ENCODE data around the gene UBE2D2. TPM values are rescaled to one million over a fixed set of nuclear protein-coding genes. Genes with fewer than 3 reads are reported as not detected.

UBE2D2 gene
- total RNA-seq, 1 donor from 2014 or later, result 127 TPM

- Mint-ChIP-seq H3K9me3 (ENCODE audit: unreplicated experiment) (no peaks in the 10 kb centered on the region), H3K36me3 (ENCODE audit: unreplicated experiment) (peaks cover 8% of the 10 kb centered on the region), H3K27me3 (ENCODE audit: unreplicated experiment) (no peaks in the 10 kb centered on the region), H3K4me3 (ENCODE audit: unreplicated experiment) (peak within 1 kb of the TSS; percentile 99), H3K27ac (ENCODE audit: unreplicated experiment) (peak within 1 kb of the TSS; percentile 75), H3K4me1 (ENCODE audit: unreplicated experiment) (peaks cover 46% of the 10 kb centered on the region)
- TF ChIP-seq CTCF (IDR thresholded peaks at IDR 0.05), result no peak
- DNase-seq (ENCODE audit: extremely low spot score, unreplicated experiment), result peak; percentile 96
These were observed 87.3 kb downstream of the UBE2D2 start, which contains the start of gene CXXC5 for GRCh38 chr5:139648205-139649081. Gene CXXC5, plus strand, starts transcription at chr5:139648349. Its CDS starts 32,175 bp downstream, at chr5:139680524.

- peak overlapping the region; percentile 98 for H3K27ac Mint-ChIP-seq (ENCODE audit: unreplicated experiment)
- TF ChIP-seq CTCF (IDR thresholded peaks at IDR 0.05), result no peak
- no peaks in the 10 kb centered on the region for H3K9me3 Mint-ChIP-seq (ENCODE audit: unreplicated experiment)
- H3K4me1 Mint-ChIP-seq (ENCODE audit: unreplicated experiment), result peaks cover 50% of the 10 kb centered on the region
- DNase-seq (ENCODE audit: extremely low spot score, unreplicated experiment), result no peak
- H3K36me3 Mint-ChIP-seq (ENCODE audit: unreplicated experiment), result peaks cover 8% of the 10 kb centered on the region
- peak overlapping the region; percentile 99 for H3K4me3 Mint-ChIP-seq (ENCODE audit: unreplicated experiment)
- H3K27me3 Mint-ChIP-seq (ENCODE audit: unreplicated experiment), result no peaks in the 10 kb centered on the region
These were observed 88.2 kb downstream of the UBE2D2 start for GRCh38 chr5:139649082-139649991.

GRCh38 chr5:139650031-139650688, 89.0 kb downstream of the UBE2D2 start:
- DNase-seq (ENCODE audit: extremely low spot score, unreplicated experiment), result no peak
- Mint-ChIP-seq H3K27me3 (ENCODE audit: unreplicated experiment) (no peaks in the 10 kb centered on the region), H3K9me3 (ENCODE audit: unreplicated experiment) (no peaks in the 10 kb centered on the region), H3K27ac (ENCODE audit: unreplicated experiment) (peak overlapping the region; percentile 98), H3K4me3 (ENCODE audit: unreplicated experiment) (peak overlapping the region; percentile 99), H3K4me1 (ENCODE audit: unreplicated experiment) (peaks cover 57% of the 10 kb centered on the region), H3K36me3 (ENCODE audit: unreplicated experiment) (peaks cover 8% of the 10 kb centered on the region)
- peak; percentile 32 for TF ChIP-seq CTCF (IDR thresholded peaks at IDR 0.05)

- no peaks in the 10 kb centered on the region for H3K27me3 Mint-ChIP-seq (ENCODE audit: unreplicated experiment)
- no peak for DNase-seq (ENCODE audit: extremely low spot score, unreplicated experiment)
- H3K27ac Mint-ChIP-seq (ENCODE audit: unreplicated experiment), result peak overlapping the region; percentile 95
- no peaks in the 10 kb centered on the region for H3K9me3 Mint-ChIP-seq (ENCODE audit: unreplicated experiment)
- H3K4me3 Mint-ChIP-seq (ENCODE audit: unreplicated experiment), result peak overlapping the region; percentile 99
- peaks cover 8% of the 10 kb centered on the region for H3K36me3 Mint-ChIP-seq (ENCODE audit: unreplicated experiment)
- TF ChIP-seq CTCF (IDR thresholded peaks at IDR 0.05), result no peak
- H3K4me1 Mint-ChIP-seq (ENCODE audit: unreplicated experiment), result peaks cover 60% of the 10 kb centered on the region
These were observed 89.5 kb downstream of the UBE2D2 start for GRCh38 chr5:139650689-139651042.
